HepG2 (cell line): ENCODE data around the gene SLC50A1. TPM values are rescaled to one million over a fixed set of nuclear protein-coding genes. Genes with fewer than 3 reads are reported as not detected.

Source experiments
- BORCS8-MEF2B ChIP-seq: sonication (generic); formaldehyde crosslinking; IDR thresholded peaks from 2 replicates; pipeline ENCODE4 v1.8.0; 2022; ENCODE audit warnings: mild to moderate bottlenecking, missing genetic modification reagents
- FOXC1 ChIP-seq: sonication (generic); formaldehyde crosslinking; IDR thresholded peaks from 2 replicates; pipeline ENCODE4 v1.8.0; 2022; ENCODE audit warnings: mild to moderate bottlenecking, missing genetic modification reagents, borderline replicate concordance
- FOXK1 ChIP-seq: sonication (generic); formaldehyde crosslinking; IDR thresholded peaks from 2 replicates; pipeline ENCODE4 v1.4.0; 2020; ENCODE audit warnings: low read depth, missing genetic modification reagents, borderline replicate concordance
- HNRNPL ChIP-seq: fragments of 200-400 bp; formaldehyde crosslinking; IDR thresholded peaks from 2 replicates; pipeline ENCODE4 v1.6.1; 2017; ENCODE audit warnings: mild to moderate bottlenecking, low read depth, low read length
- KLF16 ChIP-seq, 2 experiments: sonication (generic) in 1 of 2; formaldehyde crosslinking in 1 of 2; IDR thresholded peaks; 2 replicates each; pipeline versions ENCODE4 v1.6.1 to v1.8.0; 2016 to 2023; ENCODE audit warnings: missing genetic modification reagents in 2 of 2, missing compliant biosample characterization in 1 of 2
- MED8 ChIP-seq: sonication (generic); formaldehyde crosslinking; IDR thresholded peaks from 2 replicates; pipeline ENCODE4 v1.8.1; 2023; ENCODE audit warnings: mild to moderate bottlenecking, missing genetic modification reagents; ENCODE audit not compliant: insufficient replicate concordance
- MTA1 ChIP-seq: sonication (generic); formaldehyde crosslinking; IDR thresholded peaks from 2 replicates; pipeline ENCODE4 v1.4.0; 2020; ENCODE audit warnings: missing genetic modification reagents, mild to moderate bottlenecking, borderline replicate concordance
- NONO ChIP-seq, 2 experiments: fragments of 450-650 bp in 1 of 2; sonication (generic) in 1 of 2; formaldehyde crosslinking in 1 of 2; IDR thresholded peaks in 1 of 2; conservative IDR thresholded peaks in 1 of 2; 2 replicates each; pipeline versions ENCODE4 v1.6.1 to v1.8.0; 2017 to 2022; ENCODE audit warnings: mild to moderate bottlenecking in 1 of 2, missing genetic modification reagents in 1 of 2, moderate library complexity in 1 of 2
- RXRA ChIP-seq: sonication (generic); formaldehyde crosslinking; IDR thresholded peaks from 2 replicates; pipeline ENCODE4 v1.5.1; 2020; ENCODE audit warnings: missing genetic modification reagents
- SKI ChIP-seq: fragments of 450-650 bp; IDR thresholded peaks from one replicate; pipeline ENCODE4 v1.6.1; 2018; ENCODE audit warnings: mild to moderate bottlenecking; ENCODE audit not compliant: partially characterized antibody
- STAT5B ChIP-seq: sonication (generic); formaldehyde crosslinking; IDR thresholded peaks from 2 replicates; pipeline ENCODE4 v1.4.0; 2020; ENCODE audit warnings: missing genetic modification reagents
- U2AF2 ChIP-seq: fragments of 200-400 bp; formaldehyde crosslinking; IDR thresholded peaks from 2 replicates; pipeline ENCODE4 v1.6.1; 2017; ENCODE audit warnings: low read depth, mild to moderate bottlenecking, low read length
- YEATS2 ChIP-seq: sonication (generic); formaldehyde crosslinking; IDR thresholded peaks from 2 replicates; pipeline ENCODE4 v1.4.0; 2020; ENCODE audit warnings: missing genetic modification reagents, borderline replicate concordance
- ZFP82 ChIP-seq: sonication (generic); formaldehyde crosslinking; IDR thresholded peaks from 2 replicates; pipeline ENCODE4 v1.5.1; 2020; ENCODE audit warnings: mild to moderate bottlenecking, missing genetic modification reagents, borderline replicate concordance
- ZNF331 ChIP-seq: sonication (generic); formaldehyde crosslinking; IDR thresholded peaks from 2 replicates; pipeline ENCODE4 v1.4.0; 2020; ENCODE audit warnings: missing genetic modification reagents
- ZNF430 ChIP-seq: sonication (generic); formaldehyde crosslinking; IDR thresholded peaks from 2 replicates; pipeline ENCODE4 v1.9.0; 2021; ENCODE audit warnings: mild to moderate bottlenecking, missing genetic modification reagents
- ZNF546 ChIP-seq: sonication (generic); formaldehyde crosslinking; conservative IDR thresholded peaks from 2 replicates; pipeline ENCODE4 v1.8.1; 2023; ENCODE audit warnings: mild to moderate bottlenecking, missing genetic modification reagents
- ZNF567 ChIP-seq: sonication (generic); formaldehyde crosslinking; IDR thresholded peaks from 2 replicates; pipeline ENCODE4 v1.8.1; 2023; ENCODE audit warnings: mild to moderate bottlenecking, missing genetic modification reagents, borderline replicate concordance
- ZNF780A ChIP-seq: sonication (generic); formaldehyde crosslinking; IDR thresholded peaks from 2 replicates; pipeline ENCODE4 v1.8.0; 2022; ENCODE audit warnings: mild to moderate bottlenecking, missing genetic modification reagents, moderate library complexity
- ZNF792 ChIP-seq: IDR thresholded peaks from 2 replicates; pipeline ENCODE4 v1.6.1; 2016
- polyA plus RNA-seq, 8 experiments: library from polyadenylated mRNA; depleted of rRNA in 3 of 8; stranded (reverse) in 7 of 8; unstranded in 1 of 8; fragments of >200 nt; fragmentation: Illumina TruSeq in 4 of 8; extraction: Trizol in 4 of 8; gene quantifications; 2 replicates each; pipeline versions ENCODE4 v1.2.1 to v1.2.3, GENCODE V29; 2011 to 2016; ENCODE audit warnings: low read depth in 4 of 8, missing spikeins in 1 of 8, mixed read lengths in 1 of 8; ENCODE audit not compliant: insufficient read depth in 1 of 8
- total RNA-seq, 5 experiments: library from RNA; depleted of rRNA; stranded (reverse); fragments of >200 nt; fragmentation: Illumina TruSeq; extraction: Trizol; gene quantifications; 2 replicates each; pipeline ENCODE4 v1.2.3, GENCODE V29; 2016; ENCODE audit warnings: low read depth in 1 of 5
- TF ChIP-seq, protein P1 (sequence below): sonication (generic); formaldehyde crosslinking; IDR thresholded peaks from 2 replicates; pipeline ENCODE4 v1.4.0; 2020; ENCODE audit warnings: missing genetic modification reagents
- TF ChIP-seq, protein P2 (sequence below): IDR thresholded peaks from 2 replicates; pipeline ENCODE4 v1.6.1; 2016; ENCODE audit warnings: missing compliant biosample characterization, missing genetic modification reagents, borderline replicate concordance
- TF ChIP-seq, protein P3 (sequence below): sonication (generic); formaldehyde crosslinking; IDR thresholded peaks from 2 replicates; pipeline ENCODE4 v1.4.0; 2020; ENCODE audit warnings: low read depth, mild to moderate bottlenecking, missing genetic modification reagents
- TF ChIP-seq, protein P4 (sequence below): sonication (generic); formaldehyde crosslinking; IDR thresholded peaks from 2 replicates; pipeline ENCODE4 v1.8.1; 2023; ENCODE audit warnings: mild to moderate bottlenecking, moderate library complexity, missing genetic modification reagents

Gene SLC50A1
- total and polyA plus RNA-seq, 2 of the 13 experiments (the other 11 are each of a cell fraction or from before 2014, with no cell fraction given): 22.5 to 46.8 TPM

DNA sequence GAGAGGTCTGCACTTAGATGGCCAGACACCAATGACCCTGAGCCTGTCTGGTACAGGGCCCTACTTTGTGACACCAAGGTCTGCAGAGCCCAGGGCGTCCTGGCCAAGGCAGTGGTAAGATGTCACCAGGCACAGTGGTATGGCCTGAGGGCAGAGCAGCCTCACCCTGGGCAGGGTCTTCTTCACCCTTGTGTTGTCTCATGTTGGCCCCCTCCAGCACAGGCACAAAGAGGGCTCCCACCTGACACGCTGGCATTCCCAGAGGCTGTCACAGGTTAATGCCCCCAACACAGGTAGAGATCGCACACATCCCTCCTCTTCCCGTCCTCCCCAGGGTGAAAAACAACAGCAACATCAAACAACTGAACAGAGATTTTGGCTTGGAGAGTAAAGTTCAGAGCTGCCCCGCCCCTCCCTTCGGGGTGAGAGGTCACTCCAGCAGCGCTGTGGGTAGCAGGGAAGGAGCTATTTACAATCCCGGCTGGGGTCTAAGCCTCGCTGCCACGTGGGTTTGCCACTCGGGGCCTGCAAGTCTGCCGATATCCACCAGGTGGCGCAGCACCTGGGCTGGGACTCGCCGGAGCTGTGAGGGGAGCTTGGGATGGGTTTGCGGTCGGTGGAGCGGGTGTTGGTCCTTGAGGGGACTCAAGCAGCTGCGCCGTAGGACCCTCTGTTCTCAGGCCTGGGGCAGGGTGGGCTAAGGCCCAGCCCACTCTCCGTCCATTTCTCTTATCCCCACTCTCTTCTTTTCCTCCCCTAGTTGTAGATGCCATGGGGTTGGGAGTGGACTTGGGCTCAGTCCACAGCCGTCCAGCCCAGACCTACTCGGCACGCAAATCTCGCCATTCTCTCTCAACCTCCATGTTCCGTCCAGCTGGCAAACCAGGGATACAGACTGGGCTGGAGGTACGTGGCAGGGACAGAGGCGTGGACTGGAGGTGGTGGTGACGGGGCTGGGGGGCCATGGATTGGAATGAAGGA, 44.3 kb upstream of the SLC50A1 start (continued):
- TF ChIP-seq, protein P1, sequence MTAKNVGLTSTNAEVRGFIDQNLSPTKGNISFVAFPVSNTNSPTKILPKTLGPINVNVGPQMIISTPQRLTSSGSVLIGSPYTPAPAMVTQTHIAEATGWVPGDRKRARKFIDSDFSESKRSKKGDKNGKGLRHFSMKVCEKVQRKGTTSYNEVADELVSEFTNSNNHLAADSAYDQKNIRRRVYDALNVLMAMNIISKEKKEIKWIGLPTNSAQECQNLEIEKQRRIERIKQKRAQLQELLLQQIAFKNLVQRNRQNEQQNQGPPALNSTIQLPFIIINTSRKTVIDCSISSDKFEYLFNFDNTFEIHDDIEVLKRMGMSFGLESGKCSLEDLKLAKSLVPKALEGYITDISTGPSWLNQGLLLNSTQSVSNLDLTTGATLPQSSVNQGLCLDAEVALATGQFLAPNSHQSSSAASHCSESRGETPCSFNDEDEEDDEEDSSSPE (CRISPR knock-in tag): peak; percentile 50; the same call in 1 of the 2 replicates
- TF ChIP-seq ZNF430: peak; percentile 92
- TF ChIP-seq ZFP82: peak; percentile 79; the same call in 1 of the 2 replicates
- TF ChIP-seq FOXK1 (CRISPR knock-in tag): peak; percentile 89
- TF ChIP-seq NONO (IDR thresholded peaks at IDR 0.05): no peak
- peak; percentile 78; the same call in 1 of the 2 replicates for TF ChIP-seq NONO (CRISPR knock-in tag; conservative IDR thresholded peaks at IDR 0.05)
- TF ChIP-seq ZNF780A (CRISPR knock-in tag): no peak
- peak; percentile 96 for TF ChIP-seq MTA1 (CRISPR knock-in tag)
- peak; percentile 95 for TF ChIP-seq RXRA (CRISPR knock-in tag)
- TF ChIP-seq, protein P2, sequence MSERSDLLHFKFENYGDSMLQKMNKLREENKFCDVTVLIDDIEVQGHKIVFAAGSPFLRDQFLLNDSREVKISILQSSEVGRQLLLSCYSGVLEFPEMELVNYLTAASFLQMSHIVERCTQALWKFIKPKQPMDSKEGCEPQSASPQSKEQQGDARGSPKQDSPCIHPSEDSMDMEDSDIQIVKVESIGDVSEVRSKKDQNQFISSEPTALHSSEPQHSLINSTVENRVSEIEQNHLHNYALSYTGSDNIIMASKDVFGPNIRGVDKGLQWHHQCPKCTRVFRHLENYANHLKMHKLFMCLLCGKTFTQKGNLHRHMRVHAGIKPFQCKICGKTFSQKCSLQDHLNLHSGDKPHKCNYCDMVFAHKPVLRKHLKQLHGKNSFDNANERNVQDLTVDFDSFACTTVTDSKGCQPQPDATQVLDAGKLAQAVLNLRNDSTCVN: no peak
- TF ChIP-seq FOXC1 (CRISPR knock-in tag): peak; percentile 52; the same call in 1 of the 2 replicates
- TF ChIP-seq, protein P3, sequence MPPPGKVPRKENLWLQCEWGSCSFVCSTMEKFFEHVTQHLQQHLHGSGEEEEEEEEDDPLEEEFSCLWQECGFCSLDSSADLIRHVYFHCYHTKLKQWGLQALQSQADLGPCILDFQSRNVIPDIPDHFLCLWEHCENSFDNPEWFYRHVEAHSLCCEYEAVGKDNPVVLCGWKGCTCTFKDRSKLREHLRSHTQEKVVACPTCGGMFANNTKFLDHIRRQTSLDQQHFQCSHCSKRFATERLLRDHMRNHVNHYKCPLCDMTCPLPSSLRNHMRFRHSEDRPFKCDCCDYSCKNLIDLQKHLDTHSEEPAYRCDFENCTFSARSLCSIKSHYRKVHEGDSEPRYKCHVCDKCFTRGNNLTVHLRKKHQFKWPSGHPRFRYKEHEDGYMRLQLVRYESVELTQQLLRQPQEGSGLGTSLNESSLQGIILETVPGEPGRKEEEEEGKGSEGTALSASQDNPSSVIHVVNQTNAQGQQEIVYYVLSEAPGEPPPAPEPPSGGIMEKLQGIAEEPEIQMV (CRISPR knock-in tag): no peak
- peak; percentile 24 for TF ChIP-seq SKI
- TF ChIP-seq HNRNPL: 0 out of 2 replicates have a peak, but pooled peaks have one; percentile 24
- TF ChIP-seq ZNF331: peak; percentile 73; the same call in 1 of the 2 replicates
- no peak for TF ChIP-seq STAT5B (CRISPR knock-in tag)
- TF ChIP-seq BORCS8-MEF2B: peak; percentile 80
- TF ChIP-seq, protein P4, sequence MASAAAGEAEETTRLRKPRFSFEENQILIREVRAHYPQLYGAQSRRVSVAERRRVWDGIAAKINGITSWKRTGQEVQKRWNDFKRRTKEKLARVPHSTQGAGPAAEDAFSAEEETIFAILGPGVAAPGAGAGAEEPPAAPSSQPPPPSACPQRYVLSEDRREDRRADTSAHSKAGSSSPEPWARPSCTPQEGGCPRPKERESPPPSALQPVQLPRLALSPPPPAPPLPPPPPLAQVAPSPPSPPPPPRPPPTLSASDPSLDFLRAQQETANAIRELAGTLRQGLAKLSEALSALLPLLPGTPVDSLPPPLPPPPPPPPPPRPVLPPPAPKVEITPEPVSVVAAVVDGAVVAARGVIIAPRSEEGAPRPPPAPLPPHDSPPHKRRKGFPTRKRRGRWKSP: peak; percentile 93
- no peak for TF ChIP-seq U2AF2
- peak; percentile 43; the same call in 1 of the 2 replicates for TF ChIP-seq ZNF546
- peak; percentile 88; the same call in 1 of the 2 replicates for TF ChIP-seq ZNF567 (CRISPR knock-in tag)
- peak; percentile 72; the same call in 1 of the 2 replicates for TF ChIP-seq ZNF792 (CRISPR knock-in tag)
- TF ChIP-seq KLF16 (CRISPR knock-in tag; IDR thresholded peaks at IDR 0.05): peak in 1 of 2 experiments; percentile 86; a peak in 2 of 4 replicates
- TF ChIP-seq MED8 (CRISPR knock-in tag): no peak
- peak; percentile 60; the same call in 1 of the 2 replicates for TF ChIP-seq YEATS2 (CRISPR knock-in tag)
